Thyroid gland (tissue), 4 donors: ENCODE measurements around the gene PCDH1.

Experiments used
- CTCF ChIP-seq, 6 experiments: fragments of 200-600 bp in 3 of 6; fragments of 450-650 bp in 3 of 6; sonication (generic) in 3 of 6; IDR thresholded peaks; one replicate each; pipeline ENCODE4 v1.5.1; 2016 to 2019; ENCODE audit warnings: antibody characterized with exemption in 6 of 6, mild to moderate bottlenecking in 2 of 6, inconsistent platforms in 1 of 6, moderate library complexity in 1 of 6
- POLR2A ChIP-seq, 2 donors: fragments of 450-650 bp; IDR thresholded peaks; one replicate each; pipeline ENCODE4 v1.6.1; 2017; ENCODE audit warnings: antibody characterized with exemption in 2 of 2, mild to moderate bottlenecking in 2 of 2, moderate library complexity in 1 of 2

GRCh38 chr5:141839015-141839513, 39.1 kb downstream of the PCDH1 start:
- TF ChIP-seq CTCF (IDR thresholded peaks at IDR 0.05) (no peak), POLR2A (IDR thresholded peaks at IDR 0.05) (no peak)
